IMR-90 (cell line): Measurements from ENCODE around the gene SMARCD1. TPM values are rescaled to one million over a fixed set of nuclear protein-coding genes. Genes with fewer than 3 reads are reported as not detected.

Experiments used
- ATAC-seq: fragments of 200-7000 bp; cut with Tn5 transposase; 2 replicates; pipeline ENCODE4 v1.9.1; 2020; ENCODE audit warnings: low read depth, mild to moderate bottlenecking, moderate library complexity
- BruUV-seq: library from RNA; stranded (reverse); fragments of 400-500 nt; replicated peaks from 2 replicates; lab custom pipeline; 2021; lab: Mats Ljungman, UMichigan
- CTCF ChIA-PET: fragments of 300-600 bp; formaldehyde crosslinking; extraction: SDS; loops from one replicate; lab custom pipeline; 2021; ENCODE audit warnings: antibody characterized with exemption; lab: Yijun Ruan, JAX
- POLR2A ChIA-PET: fragments of 300-600 bp; sonication (Branson Sonifier 250); formaldehyde crosslinking; loops from one replicate; lab custom pipeline; 2022; ENCODE audit warnings: antibody characterized with exemption; ENCODE audit not compliant: unreplicated experiment; lab: Charles Lee
- DNase-seq: peaks from one replicate; pipeline ENCODE4 v3.0.0; 2013
- H2AFZ ChIP-seq: replicated peaks from 2 replicates; pipeline ENCODE3; 2013; ENCODE audit warnings: low read length, mild to moderate bottlenecking; ENCODE audit not compliant: poor library complexity
- H2AK5ac ChIP-seq: 2 replicates; pipeline ENCODE4 v1.6.1; 2013; ENCODE audit warnings: low read depth, low read length, inconsistent platforms
- H2AK9ac ChIP-seq: replicated peaks from 2 replicates; pipeline ENCODE3; 2013; ENCODE audit warnings: mild to moderate bottlenecking, low read depth, low read length, moderate library complexity; ENCODE audit not compliant: poor library complexity
- H2BK120ac ChIP-seq: 2 replicates; pipeline ENCODE4 v1.6.1; 2013; ENCODE audit warnings: low read depth, low read length, inconsistent platforms
- H2BK15ac ChIP-seq: 3 replicates; pipeline ENCODE4 v1.6.1; 2013; ENCODE audit warnings: low read depth, low read length, inconsistent platforms
- H2BK20ac ChIP-seq: 2 replicates; pipeline ENCODE4 v1.6.1; 2013; ENCODE audit warnings: low read depth, mild to moderate bottlenecking, inconsistent platforms, low read length, moderate library complexity
- H2BK5ac ChIP-seq: 2 replicates; pipeline ENCODE4 v1.6.1; 2013; ENCODE audit warnings: mild to moderate bottlenecking, low read depth, low read length, inconsistent platforms; ENCODE audit not compliant: poor library complexity, severe bottlenecking
- H3K14ac ChIP-seq: replicated peaks from 2 replicates; pipeline ENCODE4 v1.6.1; 2013; ENCODE audit warnings: low read depth, low read length, inconsistent platforms
- H3K18ac ChIP-seq: 2 replicates; pipeline ENCODE4 v1.6.1; 2013; ENCODE audit warnings: low read depth, low read length, control low read depth
- H3K23ac ChIP-seq: 2 replicates; pipeline ENCODE4 v1.6.1; 2013; ENCODE audit warnings: low read depth, low read length, inconsistent platforms
- H3K27ac ChIP-seq: 2 replicates; pipeline ENCODE4 v1.5.1; 2013; ENCODE audit warnings: mild to moderate bottlenecking, control low read depth, low read length; ENCODE audit not compliant: insufficient read depth
- H3K27me3 ChIP-seq: 2 replicates; pipeline ENCODE4 v1.6.1; 2013; ENCODE audit warnings: low read length; ENCODE audit not compliant: control insufficient read depth, insufficient read depth
- H3K36me3 ChIP-seq: 2 replicates; pipeline ENCODE4 v1.6.1; 2013; ENCODE audit warnings: low read length, mixed read lengths; ENCODE audit not compliant: control insufficient read depth, insufficient read depth
- H3K4ac ChIP-seq: 2 replicates; pipeline ENCODE4 v1.6.1; 2013; ENCODE audit warnings: low read depth, low read length, inconsistent platforms
- H3K4me1 ChIP-seq: 2 replicates; pipeline ENCODE4 v1.6.1; 2013; ENCODE audit warnings: low read length, mixed read lengths; ENCODE audit not compliant: control insufficient read depth, insufficient read depth
- H3K4me2 ChIP-seq: 2 replicates; pipeline ENCODE4 v1.6.1; 2013; ENCODE audit warnings: low read depth, mild to moderate bottlenecking, control low read depth, low read length, moderate library complexity
- H3K4me3 ChIP-seq: 2 replicates; pipeline ENCODE4 v1.5.1; 2013; ENCODE audit warnings: low read depth, mild to moderate bottlenecking, control low read depth, low read length, moderate library complexity; ENCODE audit not compliant: insufficient read depth
- H3K56ac ChIP-seq: 2 replicates; pipeline ENCODE4 v1.6.1; 2013; ENCODE audit warnings: low read length, inconsistent platforms; ENCODE audit not compliant: insufficient read depth; ENCODE audit errors: extremely low read depth
- H3K79me1 ChIP-seq, 2 experiments: 2 replicates each; pipeline ENCODE4 v1.6.1; 2013; ENCODE audit warnings: low read length in 2 of 2, inconsistent platforms in 1 of 2, low read depth in 1 of 2
- H3K9ac ChIP-seq: 2 replicates; pipeline ENCODE4 v1.6.1; 2013; ENCODE audit warnings: low read depth, low read length, control low read depth
- H3K9me1 ChIP-seq: 2 replicates; pipeline ENCODE4 v1.6.1; 2013; ENCODE audit warnings: low read length, inconsistent platforms; ENCODE audit not compliant: insufficient read depth
- H3K9me3 ChIP-seq: 2 replicates; pipeline ENCODE4 v1.6.1; 2013; ENCODE audit warnings: low read length; ENCODE audit not compliant: control insufficient read depth, insufficient read depth
- H4K20me1 ChIP-seq: 2 replicates; pipeline ENCODE4 v1.6.1; 2013; ENCODE audit warnings: low read length, inconsistent platforms; ENCODE audit not compliant: insufficient read depth
- H4K5ac ChIP-seq: 2 replicates; pipeline ENCODE4 v1.6.1; 2013; ENCODE audit warnings: mild to moderate bottlenecking, low read depth, low read length, control low read depth
- H4K8ac ChIP-seq, 2 experiments: 2 replicates each; pipeline ENCODE4 v1.6.1; 2013; ENCODE audit warnings: low read depth in 2 of 2, low read length in 2 of 2, control low read depth in 1 of 2, inconsistent platforms in 1 of 2
- H4K91ac ChIP-seq: 2 replicates; pipeline ENCODE4 v1.6.1; 2013; ENCODE audit warnings: low read depth, low read length, inconsistent platforms; ENCODE audit not compliant: insufficient read depth
- NFE2L2 ChIP-seq: fragments of 150-350 bp; IDR thresholded peaks from 2 replicates; pipeline ENCODE4 v1.6.1; 2016; ENCODE audit warnings: low read depth, mild to moderate bottlenecking, low read length
- WGBS, 2 experiments: methylation state at CpG; one replicate each; pipeline versions ENCODE4 v1.1.5 to v1.1.7; 2013; ENCODE audit warnings: missing lambda C conversion rate in 2 of 2; ENCODE audit not compliant: insufficient read length in 1 of 2; ENCODE audit errors: extremely low coverage in 2 of 2; 5-methylcytosine and 5-hydroxymethylcytosine counted together
- dilution Hi-C: fragments of 300-500 bp; cut with HindIII; formaldehyde crosslinking; loops from one replicate; pipeline ENCODE4 v1.14.3; 2018; ENCODE audit warnings: low sequenced_read_pairs; ENCODE audit not compliant: unreplicated experiment
- in situ Hi-C: fragments of 300-500 bp; cut with MboI; formaldehyde crosslinking; loops from 3 replicates; pipeline ENCODE4 v1.14.3; 2019; ENCODE audit warnings: low sequenced_read_pairs, inconsistent platforms, mixed read lengths
- intact Hi-C: fragments of 100-400 bp; cut with micrococcal nuclease; formaldehyde crosslinking; loops from 2 replicates; pipeline ENCODE4 v1.10.0; 2022
- polyA plus RNA-seq, 3 experiments: library from polyadenylated mRNA; depleted of rRNA; stranded (reverse); fragments of >200 nt; gene quantifications; 2 replicates each; pipeline ENCODE4 v1.2.3, GENCODE V29; 2012; ENCODE audit warnings: low replicate concordance in 1 of 3
- total RNA-seq: library from RNA; depleted of rRNA; stranded (reverse); fragments of >200 nt; gene quantifications from 2 replicates; pipeline ENCODE4 v1.2.3, GENCODE V29; 2012

Gene SMARCD1
- total and polyA plus RNA-seq, 2 of the 4 experiments (the other 2 are of a cell fraction) = 28.1 to 47.9 TPM

- Histone ChIP-seq H3K9me1 (no peaks in the 10 kb centered on the region), H3K18ac (no peak overlapping the region), H4K20me1 (peaks cover 5% of the 10 kb centered on the region; the same call in 1 of the 2 replicates), H3K4ac (no peak overlapping the region), H3K27ac (no peak overlapping the region), H3K9ac (no peak overlapping the region), H3K9me3 (no peaks in the 10 kb centered on the region), H3K27me3 (no peaks in the 10 kb centered on the region), H2AK5ac (no peak overlapping the region), H2BK15ac (no peak overlapping the region), H2AK9ac (no peak overlapping the region), H2BK5ac (no peak overlapping the region), H3K79me1 (peaks cover 11 to 47% of the 10 kb centered on the region in 2 experiments), H4K91ac (no peak overlapping the region), H3K23ac (no peak overlapping the region), H3K4me1 (peaks cover 2% of the 10 kb centered on the region; the same call in 1 of the 2 replicates), H4K8ac (no peak overlapping the region), H3K4me3 (no peak overlapping the region), H3K36me3 (peaks cover 38% of the 10 kb centered on the region), H3K14ac (no peak overlapping the region), H3K4me2 (no peak overlapping the region), H4K5ac (no peak overlapping the region), H3K56ac (no peak overlapping the region), H2BK20ac (no peak overlapping the region), H2AFZ (no peak overlapping the region), H2BK120ac (no peak overlapping the region)
- TF ChIP-seq NFE2L2 = no peak
- WGBS, 2 experiments = no CpG with 5 or more reads among the region's 4 CpGs
- no TSS peak for BruUV-seq
- ATAC-seq (no peak), DNase-seq (no peak)
- in situ Hi-C loops = no loop called here
- POLR2A ChIA-PET = no interaction called here
- CTCF ChIA-PET = interaction anchor here (0.6 to 0.9 kb wide), 3 partner anchors 45 to 79 kb away, joined by 3 read pairs; no protein-coding TSS in a partner anchor
- intact Hi-C loops = no loop called here
- dilution Hi-C loops = no loop called here
These were observed 44.1 kb downstream of the SMARCD1 start for GRCh38 chr12:50129290-50129689.
